NCI-H82 treated with DMSO at 0.1 percent for 48 hours (cell line): ENCODE results near the gene KLHL34.

Experiments
- DNase-seq: peaks from one replicate; lab custom pipeline; 2025; ENCODE audit not compliant: unreplicated experiment; lab: John Stamatoyannopoulos, UW

The KLHL34 gene, protein sequence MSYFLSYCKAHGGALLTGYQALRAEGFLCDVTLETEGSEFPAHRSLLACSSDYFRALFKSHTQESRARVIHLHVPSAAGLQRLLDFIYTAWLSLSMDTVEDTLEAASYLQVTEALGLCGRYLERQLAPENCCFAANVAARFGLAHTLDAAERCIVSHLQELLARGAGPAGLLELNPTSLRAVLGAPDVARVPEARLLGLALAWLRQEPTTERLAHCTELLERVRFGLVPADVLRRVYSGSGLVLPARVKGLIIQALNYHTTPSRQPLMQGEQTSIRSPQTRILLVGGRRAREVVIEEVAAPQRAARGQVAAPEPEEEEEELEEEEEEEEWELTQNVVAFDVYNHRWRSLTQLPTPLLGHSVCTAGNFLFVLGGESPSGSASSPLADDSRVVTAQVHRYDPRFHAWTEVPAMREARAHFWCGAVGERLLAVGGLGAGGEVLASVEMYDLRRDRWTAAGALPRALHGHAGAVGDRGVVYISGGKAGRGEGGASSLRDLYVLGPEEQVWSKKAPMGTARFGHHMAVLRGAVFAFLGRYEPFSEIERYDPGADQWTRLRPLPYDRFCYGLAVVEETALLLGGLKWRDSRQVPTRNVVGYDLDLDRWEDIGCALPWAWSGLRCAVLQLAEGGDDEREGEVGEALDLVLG

DNA sequence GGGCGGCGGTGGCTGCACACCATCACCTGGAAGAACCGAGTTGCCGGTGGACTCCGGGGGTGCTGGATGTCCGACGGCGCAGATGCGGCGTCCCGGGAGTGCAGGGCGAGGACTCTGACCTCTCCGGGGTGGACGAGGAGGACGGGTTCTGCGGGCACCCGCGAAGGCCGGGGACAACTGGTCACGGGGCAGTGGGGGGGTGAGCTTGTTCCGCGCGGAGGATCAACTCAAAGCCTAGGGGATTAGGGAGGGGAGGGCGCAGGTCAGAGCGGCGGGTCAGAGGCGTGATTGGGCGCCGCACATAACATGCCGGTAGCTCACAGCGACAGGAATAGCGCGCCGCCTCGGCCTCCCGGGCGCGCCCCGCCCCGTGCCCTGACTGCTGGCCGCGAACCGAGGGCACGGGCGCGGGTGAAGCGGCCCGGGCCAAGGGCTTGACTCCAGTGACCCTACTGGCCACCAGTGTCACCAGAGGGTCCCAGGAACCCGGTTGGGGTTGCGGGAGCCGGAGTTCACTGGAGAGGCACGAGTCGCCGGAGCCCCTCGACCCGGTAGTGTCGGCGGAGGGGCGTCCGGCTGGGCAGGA, at the start of gene KLHL34:
Gene KLHL34, minus strand, starts transcription at position 179 of the 586 bp plus-strand sequence. CDS start 542 bp downstream, outside the sequence.
- DNase-seq: no peak

DNA sequence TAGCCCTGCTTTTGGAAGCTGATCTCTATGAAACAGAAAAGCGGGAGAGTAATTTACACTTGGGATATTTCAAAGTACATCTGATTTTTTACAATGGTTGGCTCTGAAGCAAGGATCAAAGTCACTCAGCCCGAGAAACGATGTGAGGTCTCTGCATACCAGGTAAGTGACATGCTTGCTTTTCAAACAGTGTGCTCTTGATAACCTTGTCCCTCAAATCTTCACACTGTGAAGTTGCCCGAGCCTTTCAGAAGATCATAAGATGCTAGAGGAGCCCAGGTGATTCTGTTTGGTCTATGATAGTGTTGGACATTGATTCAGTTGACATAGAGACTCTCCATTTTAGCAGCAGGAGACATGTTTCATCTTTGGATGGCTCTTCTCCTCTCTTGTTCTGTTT, 47.1 kb upstream of the KLHL34 start:
- no peak for DNase-seq

DNA sequence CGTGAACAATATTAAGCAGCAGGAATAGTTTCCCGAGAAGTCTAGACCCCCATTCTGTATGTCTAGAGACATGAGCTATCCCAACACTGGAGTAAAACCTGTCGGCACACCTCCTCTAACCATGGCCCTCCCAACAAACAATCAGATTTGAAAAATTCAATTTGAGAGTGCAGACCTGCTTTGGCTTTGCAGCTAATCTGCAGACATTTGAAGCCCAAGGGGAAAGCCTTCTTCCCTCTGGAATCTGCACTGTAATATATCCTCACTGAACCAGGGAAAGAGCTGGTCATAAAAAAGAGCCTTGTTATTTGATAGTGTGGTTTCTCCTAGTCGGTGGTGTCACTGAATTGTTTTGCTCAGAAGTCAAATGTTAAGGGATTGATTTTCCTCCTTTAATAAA, 44.6 kb upstream of the KLHL34 start:
- no peak for DNase-seq

DNA sequence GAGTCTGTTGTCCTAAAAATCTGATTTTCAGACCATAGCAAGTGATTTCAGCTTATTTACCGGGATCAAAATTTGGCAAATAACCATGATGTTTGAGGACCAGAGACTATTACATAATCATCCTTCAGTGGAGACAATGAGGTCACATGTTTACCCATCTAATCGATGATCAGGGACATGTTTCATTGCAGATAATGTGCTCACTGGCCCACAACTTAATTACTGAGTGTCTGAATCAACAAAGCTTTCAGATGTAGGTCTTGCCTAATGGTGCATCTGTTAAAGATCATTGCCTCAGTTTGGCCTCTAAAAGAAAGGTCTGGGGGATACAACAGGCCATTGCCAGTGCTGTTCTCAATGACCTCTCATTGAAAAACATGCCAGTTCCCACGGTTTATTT, 42.8 kb upstream of the KLHL34 start:
- DNase-seq: no peak

DNA sequence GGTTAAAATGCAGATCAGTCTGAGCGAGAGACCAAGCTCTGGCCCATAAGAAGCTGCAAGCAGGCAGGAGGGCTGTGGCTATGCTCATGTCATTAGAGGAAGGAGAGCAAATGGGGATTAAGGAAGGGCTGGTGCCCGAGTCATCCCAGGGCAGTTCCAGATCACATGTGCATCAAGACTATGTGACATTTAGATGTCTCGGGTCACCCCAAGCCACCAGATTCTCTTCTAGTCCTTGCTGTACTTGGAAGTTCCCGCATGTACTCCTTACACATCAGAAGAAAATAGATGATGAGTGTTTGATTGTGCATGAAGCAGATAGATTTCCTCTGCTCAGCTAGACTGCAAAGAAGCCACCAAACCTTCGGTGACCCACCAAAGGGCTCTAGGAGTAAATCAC, 42.1 kb upstream of the KLHL34 start:
- no peak for DNase-seq

DNA sequence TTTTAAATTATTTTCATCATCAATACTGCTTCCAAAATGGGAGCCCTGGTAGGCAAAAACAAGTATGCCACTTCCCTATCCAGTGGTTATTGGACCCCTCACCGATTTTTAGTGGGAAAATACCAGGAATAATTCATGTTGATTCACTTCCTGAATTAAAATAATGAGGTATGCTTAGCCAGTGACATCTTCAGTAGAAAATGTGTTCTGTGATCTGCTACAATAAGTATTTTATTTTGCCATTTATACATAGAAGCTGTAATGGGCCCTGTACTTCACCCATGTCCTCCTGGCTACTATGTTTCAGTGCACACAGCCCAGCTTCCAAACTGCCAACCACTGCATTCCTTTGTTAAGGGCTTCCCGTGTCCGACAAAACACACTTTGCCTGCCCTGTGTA, 41.0 kb upstream of the KLHL34 start:
- DNase-seq: no peak

DNA sequence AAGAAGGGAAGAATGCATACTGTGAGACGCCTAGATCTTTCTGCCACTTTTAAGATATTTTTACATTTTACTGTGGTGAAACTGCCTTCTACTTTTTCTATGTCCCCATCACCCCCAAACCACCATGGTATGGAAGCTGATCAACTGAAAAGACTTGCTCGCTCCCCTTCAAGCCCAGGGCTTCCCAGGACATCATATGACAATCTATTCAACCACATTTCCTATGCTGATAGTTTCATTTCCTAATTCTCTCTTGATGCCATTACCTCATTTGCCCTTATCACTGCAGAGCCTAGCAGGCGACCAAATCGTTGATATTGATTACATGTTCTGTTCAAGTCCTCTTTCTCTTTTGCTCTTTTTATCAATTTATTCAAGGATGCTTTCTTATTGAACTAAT, 40.1 kb upstream of the KLHL34 start:
- no peak for DNase-seq

DNA sequence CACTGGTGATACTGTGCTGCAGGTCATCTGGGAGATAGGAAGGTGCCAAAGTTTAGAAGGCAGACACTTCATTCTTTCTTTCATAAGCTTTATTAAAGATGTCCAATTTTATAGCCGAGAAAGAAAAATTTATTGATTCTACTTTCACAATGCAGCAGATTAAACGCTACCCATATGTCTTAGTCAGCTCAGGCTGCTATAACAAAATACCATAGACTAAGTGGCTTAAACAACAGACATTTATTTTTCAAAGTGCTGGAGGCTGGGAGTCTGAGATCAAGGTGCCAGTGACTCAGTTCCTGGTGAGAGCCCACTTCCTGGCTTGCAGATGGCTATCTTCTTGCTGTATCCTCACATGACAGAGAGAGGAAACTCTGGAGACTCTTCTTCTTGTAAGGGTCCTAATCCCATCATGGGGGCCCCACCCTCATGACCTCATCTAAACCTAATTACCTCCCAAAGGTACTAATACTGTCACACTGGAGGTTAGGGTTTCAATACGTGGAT, 33.4 kb upstream of the KLHL34 start:
- no peak for DNase-seq

DNA sequence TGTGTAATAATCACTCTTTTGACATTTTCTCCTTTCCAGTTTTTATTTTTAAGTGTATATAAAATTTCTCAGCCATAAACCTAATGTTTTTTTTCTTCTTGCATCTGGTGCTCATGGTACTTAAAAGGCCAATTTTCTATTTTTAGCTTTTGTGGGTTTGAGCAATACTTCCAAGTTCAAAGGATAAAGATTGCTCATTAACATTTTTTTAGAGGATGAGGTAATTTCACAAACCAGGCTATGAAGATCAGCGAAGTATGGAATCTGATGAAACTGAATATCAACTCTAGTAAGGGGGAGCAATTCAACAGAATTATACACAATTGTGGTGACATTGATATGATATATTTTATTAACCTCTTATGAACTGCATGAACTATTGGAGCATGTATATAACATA, 25.8 kb upstream of the KLHL34 start:
- DNase-seq: no peak

DNA sequence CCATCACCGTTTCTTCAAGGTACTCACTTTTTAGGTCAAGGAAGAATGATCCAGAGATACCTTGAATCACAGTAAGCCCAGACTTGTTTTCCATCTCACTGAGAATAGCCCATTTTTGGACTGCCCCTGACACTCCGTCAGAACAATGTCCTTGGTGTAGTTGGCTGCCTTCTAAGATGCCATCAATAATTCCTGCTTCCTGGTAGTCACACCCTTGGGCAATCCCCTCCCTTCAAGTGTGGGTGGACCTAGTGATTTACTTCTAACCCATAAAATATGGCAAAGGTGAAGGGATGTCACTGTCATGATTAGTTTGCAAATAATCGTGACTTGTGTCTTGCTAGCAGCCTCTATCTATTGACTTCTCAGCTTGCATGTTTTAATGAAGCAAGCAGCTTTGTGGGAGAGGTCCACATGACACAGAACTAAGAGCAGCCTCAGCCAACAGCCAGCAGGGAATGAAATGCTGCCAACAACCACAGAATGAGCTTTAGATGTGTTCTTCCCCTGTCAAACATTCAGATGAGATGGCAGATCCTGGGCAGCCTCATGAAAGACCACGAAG, 20.0 kb upstream of the KLHL34 start:
- no peak for DNase-seq

DNA sequence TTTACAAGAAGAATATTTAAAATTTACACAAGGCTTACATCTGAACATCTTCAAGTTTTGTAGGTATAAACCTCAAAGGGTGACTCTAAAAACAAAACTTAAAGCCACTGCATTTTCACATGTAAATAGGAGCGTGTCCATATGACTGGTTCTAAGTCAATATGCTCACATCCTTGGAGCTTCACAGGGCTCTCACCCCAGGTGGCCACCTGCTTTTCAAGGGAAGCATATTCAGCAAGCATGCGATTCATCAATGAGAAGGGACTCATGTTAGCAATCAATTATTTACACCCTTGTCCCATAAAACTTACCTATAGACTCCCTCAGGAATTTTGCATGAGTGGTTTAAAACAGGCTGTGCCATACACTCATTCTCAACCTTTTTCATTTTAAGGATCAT, 17.8 kb upstream of the KLHL34 start:
- DNase-seq: no peak

DNA sequence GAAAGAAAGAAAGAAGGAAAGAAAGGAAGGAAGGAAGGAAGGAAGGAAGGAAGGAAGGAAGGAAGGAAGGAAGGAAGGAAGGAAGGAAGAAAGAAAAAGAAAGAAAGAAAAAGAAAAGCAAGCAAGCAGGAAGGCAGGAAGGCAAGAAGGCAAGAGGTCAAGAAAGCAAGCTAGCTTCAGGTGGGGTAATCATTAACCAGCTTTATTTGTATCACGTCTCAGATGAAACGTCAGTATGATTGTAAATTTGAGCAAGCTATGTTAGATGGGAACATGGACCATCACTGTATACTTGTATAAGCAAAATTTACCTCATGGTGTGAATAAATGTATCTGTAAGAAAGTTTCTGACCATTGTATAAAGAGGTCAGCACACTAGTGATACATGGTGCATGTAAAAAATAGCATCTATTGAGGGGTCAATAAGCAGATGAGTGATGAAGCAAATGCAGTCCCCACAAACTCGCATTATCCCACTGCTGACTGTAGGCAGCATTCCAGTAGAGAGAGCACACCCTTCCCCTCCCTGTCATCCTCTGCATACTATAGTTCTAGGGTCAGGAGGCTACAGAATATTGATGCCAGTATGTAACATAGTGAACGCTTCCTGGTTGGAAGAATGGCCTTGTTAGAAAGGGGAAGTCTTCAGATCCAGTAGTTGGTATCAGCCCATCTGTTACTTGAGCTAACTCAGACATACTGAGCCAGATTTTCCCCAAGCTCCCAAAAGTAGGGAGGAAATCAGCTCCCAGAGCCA, 16.5 kb upstream of the KLHL34 start:
- DNase-seq: no peak

DNA sequence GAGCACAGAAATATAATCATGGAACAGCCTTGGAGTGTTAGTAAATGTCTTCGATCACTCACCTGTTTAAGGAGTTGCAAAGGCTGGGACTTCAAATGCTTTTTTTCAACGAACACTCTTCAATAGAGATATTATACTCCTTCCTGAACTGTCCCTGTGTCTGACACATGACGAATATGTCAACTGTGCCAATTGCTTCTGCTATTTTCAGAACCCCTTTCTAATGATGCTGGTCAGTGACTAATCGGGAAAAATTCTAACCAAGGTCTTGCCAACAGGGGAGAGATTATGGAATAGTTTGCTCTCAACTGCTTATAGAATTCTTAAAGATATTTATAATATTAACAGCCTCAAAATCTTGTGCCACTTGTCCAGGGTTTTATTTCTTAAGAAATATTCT, 8.5 kb upstream of the KLHL34 start:
- DNase-seq: no peak

DNA sequence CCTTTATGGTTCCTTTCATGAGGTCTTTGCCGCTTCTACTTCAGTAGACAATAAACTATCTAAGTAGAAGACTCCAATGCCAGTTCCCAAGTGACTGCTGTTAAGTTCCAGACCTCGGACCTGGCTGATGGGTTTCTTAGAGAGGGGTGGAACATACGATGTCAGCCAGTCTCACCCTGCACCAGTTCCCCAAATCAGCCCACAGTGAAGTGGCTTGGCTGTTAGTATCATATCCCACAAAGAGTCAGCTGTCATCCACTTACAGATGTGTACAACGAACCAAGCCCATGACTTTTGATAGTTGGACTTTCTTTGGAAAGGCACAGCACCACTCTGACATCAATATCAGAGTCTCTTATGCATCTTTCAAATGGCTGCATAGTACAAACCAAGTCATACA, 8.1 kb upstream of the KLHL34 start:
- no peak for DNase-seq

DNA sequence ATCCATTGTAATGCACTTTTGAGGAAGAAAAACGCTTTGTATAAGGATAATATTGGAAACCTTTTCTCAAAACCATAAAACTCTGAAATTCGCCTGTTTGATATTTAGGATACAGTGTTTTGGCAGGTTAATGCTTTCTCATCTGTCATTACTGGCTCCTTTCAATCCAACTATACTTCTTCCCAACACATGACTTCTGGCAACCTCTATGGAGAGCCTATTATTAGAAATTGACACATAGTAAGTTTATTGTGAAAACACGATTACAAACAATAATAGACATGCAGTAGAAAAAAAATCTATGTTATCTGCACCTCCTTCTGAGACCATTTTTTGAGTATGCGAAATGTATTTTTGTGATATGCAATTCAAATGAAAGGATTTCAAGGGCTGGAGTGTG, 4.6 kb upstream of the KLHL34 start:
- no peak for DNase-seq

DNA sequence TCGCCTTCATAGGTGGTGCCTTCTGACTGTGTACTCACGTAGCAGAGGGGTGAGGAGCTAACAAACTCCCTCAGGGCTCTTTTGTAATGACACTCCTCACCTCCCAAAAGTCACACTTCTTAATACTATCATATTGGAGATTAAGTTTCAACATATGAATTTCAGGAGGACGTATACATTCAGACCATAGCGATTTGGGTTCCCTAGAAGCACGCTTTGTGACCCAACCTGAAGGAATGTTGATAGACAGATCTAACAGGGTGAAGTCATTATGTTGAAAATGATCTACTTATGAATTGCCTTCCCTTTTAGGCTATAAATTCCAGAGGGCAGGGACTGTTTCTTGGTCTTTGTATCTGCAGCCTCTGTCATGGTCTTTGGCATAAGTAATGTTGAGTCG, 3.2 kb upstream of the KLHL34 start:
- no peak for DNase-seq

DNA sequence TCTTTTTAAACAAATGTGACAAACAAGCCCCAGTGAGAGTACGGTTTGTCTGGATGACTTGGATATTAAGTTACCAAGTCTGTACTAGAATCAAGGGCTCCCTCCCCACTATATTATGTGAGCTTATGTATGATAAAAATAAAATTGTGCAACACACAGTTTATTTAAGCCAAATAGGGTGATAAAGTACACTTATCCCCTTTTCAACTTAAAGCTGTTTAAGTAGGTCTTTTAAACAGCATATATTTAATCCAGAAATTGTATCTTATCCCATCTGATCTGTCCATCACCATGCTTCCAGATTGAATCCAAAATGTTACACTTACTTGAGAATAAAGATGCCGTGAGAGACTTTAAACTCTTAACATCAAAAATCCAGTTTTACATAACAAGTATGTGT, 2.0 kb upstream of the KLHL34 start:
- no peak for DNase-seq

DNA sequence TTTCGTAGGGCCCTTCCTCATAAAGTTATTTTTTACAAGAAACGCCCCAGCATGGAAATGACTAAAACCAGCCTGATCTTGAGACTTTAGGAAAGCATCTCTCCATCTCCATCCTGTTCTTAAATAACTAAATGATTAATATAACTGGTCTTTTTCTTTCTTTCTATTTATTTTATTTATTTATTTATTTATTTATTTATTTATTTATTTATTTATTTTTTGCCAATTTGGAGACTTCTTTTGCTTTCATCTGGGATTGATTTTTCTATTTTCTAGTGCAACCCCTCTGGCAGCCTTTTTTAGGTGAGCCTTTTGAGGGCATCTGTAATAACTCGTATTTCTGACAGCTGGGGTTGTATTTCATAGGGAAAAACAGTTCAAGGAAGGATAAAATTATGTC, 1.2 kb upstream of the KLHL34 start:
- no peak for DNase-seq

DNA sequence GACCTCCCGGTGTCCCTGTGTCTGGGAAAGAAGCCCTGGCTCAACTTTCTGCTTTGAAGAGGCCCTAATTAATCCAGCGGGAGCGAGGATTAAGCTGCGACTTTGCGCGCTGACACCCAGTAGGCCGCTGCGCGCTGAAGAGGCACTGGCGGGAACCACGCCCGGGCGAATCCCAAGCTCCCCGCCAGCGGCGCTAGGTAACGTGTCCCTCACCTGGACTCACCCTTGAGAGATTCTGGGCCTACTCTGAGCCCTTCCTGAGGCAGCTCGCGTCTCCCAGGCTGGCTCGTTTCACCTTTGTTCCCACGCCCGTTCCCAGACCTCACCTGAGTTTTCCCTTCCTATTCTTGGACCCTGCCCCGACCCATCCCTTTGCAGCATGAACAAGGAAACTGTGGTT, 616 bp upstream of the KLHL34 start:
- DNase-seq: no peak

DNA sequence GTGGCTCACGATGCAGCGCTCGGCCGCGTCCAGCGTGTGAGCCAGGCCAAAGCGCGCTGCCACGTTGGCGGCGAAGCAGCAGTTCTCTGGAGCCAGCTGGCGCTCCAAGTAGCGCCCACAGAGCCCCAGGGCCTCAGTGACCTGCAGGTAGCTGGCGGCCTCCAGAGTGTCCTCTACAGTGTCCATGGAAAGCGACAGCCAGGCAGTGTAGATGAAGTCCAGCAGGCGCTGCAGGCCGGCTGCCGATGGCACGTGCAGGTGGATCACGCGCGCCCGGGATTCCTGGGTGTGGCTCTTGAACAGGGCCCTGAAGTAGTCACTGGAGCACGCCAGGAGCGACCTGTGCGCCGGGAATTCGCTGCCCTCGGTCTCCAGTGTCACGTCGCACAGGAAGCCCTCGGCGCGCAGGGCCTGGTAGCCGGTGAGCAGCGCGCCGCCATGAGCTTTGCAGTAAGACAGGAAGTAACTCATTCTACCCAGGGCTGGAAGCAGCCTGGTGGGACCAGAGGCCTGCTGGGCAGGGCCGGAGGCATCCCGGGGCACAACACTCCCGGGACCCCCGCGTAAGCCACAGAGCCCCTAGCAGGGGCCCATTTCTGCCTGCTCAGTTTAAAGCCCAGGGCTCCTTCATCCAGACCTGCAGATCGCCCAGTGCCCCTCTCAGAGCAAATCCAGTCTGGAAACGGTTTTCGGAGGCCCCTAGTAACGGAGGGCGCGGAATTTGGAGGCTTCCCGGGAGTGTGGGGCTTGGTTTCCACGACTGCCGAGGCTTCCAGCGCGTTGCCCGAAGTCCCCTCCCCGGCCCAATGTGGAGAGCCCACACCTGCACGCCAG, 595 bp downstream of the KLHL34 start:
- no peak for DNase-seq
